Putamen (tissue), 1 donor: ENCODE data around the gene ETS2.

Experiments
- DNase-seq: peaks from one replicate; pipeline ENCODE4 v3.0.0-alpha.2; 2016; ENCODE audit warnings: low spot score

The ETS2 gene

DNA sequence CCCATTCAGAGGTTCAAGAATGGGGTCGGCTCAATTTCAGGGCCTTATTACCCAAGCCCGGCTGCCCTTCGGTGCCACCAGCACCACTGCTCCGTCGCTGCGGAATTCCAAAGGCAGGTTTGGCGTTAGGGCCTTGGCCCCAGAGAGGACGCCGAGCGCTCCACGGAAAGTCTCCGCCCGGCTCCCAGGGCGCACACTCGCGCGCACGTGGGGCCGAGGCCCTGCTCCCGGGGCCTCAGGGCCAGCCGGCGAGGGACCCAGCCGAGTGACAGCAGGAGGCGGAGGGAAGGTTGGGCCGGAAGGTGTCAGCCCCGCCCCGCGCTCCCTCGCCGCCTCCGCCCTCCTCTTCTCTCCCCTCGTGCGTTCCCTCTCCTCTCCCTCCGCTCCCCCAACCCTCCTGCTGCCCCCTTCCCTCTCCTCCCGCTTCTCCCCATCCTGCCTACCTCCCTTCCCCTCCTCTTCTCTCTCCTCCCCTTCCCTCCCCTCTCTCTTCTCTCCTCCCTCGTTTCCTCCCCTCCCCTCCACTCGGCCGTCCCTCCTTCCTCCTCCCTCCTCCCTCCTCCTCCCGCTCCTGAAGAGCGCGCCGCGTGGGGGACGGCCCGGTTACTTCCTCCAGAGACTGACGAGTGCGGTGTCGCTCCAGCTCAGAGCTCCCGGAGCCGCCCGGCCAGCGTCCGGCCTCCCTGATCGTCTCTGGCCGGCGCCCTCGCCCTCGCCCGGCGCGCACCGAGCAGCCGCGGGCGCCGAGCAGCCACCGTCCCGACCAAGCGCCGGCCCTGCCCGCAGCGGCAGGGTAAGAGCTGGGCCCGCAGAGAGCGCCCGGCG, at the start of gene ETS2:
Gene ETS2, plus strand, starts transcription at position 602 of the 825 bp plus-strand sequence. CDS start 4,106 bp downstream, outside the sequence.
- peak; percentile 85 for DNase-seq

DNA sequence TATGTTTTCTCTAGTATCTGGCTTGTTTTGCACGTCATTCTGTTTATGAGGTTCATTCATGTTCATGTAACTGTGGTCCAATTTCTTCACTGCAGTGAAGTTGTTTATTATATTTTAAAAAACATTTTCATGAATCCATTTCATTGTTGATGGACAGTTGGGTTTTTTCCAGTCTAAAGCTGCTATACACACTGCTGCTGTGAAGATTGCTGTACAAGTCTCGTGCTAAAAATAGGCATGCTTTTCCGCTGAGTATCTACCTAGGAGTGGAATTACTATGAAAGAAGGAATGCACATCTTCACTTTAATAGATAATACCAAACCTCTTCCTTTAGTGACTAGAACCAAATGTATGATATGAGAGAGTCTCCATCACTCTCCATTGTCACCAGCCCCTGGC, 49.0 kb upstream of the ETS2 start:
- no peak for DNase-seq

- no peak for DNase-seq
Measured at GRCh38 chr21:38758501-38759214, 47.1 kb upstream of the ETS2 start.

DNA sequence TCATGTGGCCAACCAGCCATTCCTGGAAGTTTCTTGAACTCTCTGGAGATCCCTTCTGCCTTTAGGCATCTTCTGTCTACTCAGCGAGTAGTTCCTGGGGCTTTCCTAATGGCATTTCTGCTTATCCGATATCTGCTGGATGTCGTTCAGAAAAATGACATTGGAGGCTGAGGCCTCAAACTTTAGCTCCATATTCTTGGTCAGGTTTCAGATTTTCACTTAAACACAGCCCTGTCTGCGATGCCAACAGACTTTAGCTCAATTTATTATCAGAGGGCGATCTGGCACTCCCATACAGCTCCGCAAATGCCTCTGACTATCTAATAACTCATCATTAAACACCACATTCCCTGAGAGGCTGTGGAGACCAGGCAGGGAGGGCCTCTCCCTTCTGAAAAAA, 46.3 kb upstream of the ETS2 start:
- DNase-seq = no peak

DNA sequence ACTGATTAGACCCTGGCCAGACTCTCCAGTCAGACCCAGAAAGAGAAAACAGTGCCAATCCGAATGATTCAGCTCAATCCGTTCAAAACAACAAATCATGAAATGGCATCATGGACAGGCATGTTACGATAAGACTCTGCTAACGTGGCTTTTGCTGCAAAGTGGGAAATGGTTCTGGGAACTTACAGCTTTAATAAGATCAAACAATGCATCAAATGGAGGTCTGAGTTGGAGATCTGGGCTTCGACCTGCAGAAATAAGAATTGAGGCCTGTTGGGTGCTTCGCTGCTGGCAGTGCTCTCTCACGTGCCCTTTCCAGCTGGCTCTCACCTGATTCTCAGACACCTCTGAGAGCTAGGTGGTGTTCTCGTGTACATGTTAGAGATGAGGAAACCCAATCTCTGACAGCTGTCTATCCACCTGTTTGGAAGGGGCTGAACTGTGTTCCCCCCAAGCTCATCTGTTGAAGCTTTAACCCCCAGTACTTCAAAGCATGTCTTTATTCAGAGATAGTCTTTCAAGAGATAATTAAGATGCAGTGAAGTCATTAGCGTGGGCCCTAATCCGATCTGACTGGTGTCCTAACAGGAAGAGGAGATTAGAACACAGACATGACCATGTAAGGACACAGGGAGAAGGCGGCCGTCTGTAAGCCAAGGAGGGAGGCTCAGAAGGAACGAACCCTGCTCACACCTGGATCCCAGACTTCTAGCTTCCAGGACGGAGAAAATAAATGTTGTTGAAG, 45.5 kb upstream of the ETS2 start:
- DNase-seq = no peak

GRCh38 chr21:38760762-38761155, 45.0 kb upstream of the ETS2 start:
- DNase-seq = no peak

DNA sequence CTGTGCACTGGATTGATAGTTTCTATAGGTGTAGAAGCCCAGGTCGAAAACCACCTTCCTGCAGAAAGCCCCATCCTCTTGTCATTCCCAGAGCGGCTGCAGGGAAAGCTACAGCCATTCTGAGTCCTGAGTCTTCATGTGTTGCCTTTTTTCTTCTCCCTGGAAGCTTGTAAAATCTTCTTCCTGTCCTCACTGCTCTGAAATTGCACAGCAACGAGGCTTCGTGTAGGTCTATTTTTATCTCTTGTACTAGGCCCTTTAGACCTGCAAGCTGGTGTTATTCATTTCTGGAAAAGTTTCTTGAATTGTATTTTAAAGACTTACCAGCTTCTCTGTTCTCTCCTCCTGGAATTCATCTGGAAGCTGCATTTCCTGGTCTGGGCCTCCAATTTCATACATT, 44.2 kb upstream of the ETS2 start:
- DNase-seq = no peak

DNA sequence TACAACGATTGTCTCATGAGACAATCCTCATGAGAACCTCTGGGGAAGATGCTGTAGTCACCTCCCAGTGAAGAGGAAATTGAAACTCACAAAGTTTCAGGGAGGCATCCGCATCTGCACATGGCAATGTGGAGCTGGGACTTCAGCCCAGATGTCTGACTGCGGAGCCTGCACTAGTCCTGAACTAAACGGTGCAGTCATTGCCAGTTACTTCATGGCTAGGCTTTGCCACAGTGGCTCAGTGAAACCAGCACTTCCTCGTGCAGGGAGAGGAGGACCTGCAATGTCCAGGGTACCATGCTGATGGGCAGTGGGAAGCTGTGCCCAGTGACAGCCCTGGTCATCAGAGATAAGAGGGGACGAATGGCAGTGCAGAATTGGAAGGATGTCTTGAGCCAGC, 40.7 kb upstream of the ETS2 start:
- no peak for DNase-seq

DNA sequence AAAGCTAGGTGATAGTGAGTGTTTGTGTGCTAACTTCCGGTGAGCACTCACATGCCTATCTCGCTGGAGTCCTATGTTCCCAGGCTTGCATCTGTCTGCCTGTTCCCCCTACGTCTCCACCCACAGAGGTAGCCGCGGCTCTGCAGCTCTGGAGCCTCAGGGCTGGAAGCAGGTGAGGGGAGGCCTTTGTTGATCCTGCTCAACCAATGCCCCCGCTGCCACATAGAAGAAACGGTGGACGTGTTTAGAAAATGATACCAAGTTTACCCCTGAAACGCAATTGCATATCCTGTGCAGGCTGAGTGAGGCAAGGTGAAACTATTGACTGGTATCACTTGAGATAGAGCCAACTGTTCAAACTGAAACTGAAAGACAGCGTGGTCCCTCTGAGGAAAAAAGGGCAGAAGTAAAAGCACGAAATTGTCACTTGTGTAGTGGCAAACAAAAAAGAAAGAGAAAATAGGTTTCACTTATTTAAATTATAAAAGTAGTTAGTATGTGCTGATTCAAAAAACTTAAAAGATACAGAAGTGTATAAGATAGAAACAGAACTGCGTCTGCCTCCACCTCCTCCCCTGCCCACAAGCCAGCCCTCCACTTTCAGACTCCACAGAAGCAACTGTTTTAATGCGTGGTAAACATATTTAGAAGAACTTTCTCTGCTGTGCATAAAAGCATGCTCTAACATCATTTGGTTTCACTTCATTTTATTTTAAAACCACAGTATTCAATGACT, 38.6 kb upstream of the ETS2 start:
- no peak for DNase-seq

GRCh38 chr21:38768471-38769063, 37.2 kb upstream of the ETS2 start:
- DNase-seq = no peak

- DNase-seq = no peak
Measured at GRCh38 chr21:38769191-38769780, 36.4 kb upstream of the ETS2 start.

DNA sequence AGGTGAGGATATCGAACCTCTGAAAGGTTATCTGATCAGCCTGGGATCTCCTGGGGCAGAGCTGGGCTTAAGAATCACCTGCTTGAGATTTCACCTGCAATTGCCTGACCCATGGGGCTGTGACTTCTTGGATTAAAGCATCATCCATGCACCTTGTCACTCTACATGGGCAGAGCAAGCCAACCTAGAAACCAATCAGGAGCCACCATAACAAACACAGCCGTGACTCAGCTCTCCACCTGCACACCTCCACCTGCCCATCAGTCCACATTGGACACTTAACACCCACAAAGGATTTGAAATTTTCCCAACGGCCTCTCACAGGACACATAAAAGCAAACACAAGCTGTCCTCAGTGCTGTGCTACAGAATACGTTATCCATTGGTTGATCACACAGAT, 35.1 kb upstream of the ETS2 start:
- no peak for DNase-seq

- DNase-seq = no peak
Measured at GRCh38 chr21:38771536-38771935, 34.2 kb upstream of the ETS2 start.

DNA sequence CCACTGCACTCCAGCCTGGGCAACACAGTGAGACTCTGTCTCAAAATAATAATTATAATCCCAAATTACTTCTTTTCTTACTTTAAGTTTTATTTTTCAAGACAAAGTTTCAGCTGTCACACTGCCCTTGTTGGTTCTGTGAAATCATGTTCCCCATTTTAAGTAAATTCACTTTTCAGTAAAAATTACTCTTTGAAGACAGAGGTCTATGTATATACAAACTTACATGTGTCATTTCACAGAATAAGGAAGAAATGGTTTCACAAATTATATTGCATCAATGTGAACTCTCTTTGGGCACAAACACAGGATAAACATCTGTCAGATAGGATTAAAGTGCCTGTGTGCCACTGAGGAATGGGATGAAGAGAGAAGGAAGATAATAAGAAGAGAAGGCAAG, 33.1 kb upstream of the ETS2 start:
- DNase-seq = no peak

DNA sequence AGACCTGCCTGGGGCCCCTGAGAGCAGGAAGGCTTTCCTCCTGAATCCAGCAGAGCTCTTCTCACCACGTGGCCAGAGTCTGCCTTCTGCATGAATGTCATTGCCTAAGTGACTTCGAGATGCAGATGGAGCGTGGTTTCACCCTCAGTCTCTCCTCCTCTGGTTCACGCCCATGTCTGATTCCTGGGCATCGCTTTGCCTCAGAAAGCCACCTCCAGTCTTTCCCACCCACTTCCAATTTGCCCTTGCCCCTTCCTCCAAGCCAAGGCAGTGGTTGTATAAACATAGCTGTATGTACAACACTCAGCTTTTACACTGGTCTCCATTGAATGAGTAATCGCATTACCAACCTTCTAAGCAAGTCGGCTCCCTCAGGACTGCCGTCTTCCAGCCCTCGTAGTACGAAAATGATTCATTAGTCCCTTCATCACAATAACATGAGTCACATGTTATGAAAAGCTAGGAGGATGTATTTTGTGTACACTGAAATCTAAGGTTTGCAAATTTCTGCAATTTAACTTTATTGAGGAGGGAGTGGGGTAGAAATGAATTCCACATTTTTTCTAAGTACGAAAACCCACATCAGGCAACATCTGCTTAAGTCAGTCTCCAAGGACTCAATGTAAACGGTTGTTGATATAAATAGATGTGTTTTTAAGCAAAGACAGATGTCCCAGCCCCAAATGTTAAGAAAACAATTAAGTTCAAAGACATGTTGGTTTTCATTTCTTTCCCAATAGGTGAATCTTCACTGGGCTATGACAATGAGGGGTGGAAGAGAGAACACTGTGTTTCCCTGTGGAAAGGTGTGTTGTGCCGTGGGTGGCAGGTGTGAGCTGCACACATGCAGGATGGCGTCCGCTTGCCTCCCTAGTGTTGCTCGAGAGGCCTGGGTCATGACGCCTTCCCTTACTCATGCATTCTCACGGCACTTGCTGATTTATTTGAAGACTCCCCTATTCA, 32.3 kb upstream of the ETS2 start:
- DNase-seq = no peak

DNA sequence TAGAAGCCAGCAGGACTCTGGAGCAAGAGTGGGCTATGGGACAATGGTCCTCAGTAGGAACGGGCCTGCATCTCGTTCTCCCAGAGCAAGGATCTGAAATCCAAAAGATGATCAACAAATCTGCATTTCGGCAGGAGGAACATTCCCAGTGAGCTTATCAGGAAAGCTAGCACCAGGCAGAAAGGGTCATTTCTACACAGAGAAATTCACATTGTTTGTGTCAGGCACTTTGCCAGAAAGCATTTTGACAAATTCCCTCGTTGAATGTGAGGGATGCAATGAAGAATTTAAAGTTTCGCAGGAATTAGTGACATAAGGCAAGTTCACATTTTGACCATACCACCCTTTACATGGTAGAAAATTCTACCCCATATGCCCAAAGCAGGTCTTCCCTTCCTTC, 31.6 kb upstream of the ETS2 start:
- no peak for DNase-seq

DNA sequence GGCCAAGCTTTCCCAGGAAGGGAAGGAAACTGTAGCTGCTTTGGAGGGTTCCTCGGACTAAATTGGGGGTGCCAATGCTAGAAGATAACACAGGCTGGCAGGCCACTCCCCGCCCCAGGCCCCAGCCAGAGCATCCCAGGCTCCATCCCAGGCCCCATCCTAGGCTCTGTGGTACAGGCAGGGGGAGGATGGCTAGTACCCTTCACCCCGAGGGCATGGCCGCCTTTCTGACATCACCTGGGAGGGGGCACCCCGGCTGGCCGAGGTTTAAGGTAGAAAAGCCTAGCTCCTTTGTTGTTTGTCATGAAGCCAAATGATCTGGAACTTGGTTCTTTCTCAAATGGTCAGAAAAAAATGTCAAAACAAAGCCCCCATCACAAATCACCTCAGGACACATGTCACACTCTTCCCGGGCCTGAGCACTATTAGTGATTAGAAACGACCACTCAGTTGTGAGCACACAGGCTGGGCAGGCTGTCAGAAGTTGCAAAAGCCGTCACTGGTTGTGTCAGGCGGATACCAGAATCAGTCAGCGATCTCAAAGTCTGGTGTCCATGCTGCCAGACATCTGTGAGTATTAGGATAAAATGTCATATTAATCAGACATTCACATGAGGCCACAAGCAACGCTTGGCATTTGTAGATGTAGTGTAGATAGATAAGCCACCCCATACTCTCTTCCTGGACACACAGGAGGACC, 31.0 kb upstream of the ETS2 start:
- no peak for DNase-seq

GRCh38 chr21:38775733-38776132, 30.0 kb upstream of the ETS2 start:
- no peak for DNase-seq

DNA sequence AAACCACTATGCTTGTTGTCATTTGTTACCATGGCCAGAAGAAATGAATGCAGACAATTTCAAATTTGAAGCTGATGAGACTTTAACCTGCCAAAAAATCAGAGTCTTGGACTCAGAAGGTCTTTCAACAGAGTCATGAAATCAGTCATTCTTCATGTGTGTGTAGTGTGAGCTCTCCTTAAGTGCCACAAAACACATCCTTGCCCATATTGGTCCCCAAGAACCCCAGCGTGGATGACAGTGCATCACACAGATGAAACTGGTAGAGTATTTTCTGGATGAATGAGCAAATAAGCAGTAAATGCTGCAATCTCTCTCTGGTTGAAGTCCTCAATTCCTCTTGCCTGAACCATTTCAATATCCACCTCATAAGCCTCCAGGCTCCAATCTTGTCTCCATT, 28.7 kb upstream of the ETS2 start:
- DNase-seq = no peak

DNA sequence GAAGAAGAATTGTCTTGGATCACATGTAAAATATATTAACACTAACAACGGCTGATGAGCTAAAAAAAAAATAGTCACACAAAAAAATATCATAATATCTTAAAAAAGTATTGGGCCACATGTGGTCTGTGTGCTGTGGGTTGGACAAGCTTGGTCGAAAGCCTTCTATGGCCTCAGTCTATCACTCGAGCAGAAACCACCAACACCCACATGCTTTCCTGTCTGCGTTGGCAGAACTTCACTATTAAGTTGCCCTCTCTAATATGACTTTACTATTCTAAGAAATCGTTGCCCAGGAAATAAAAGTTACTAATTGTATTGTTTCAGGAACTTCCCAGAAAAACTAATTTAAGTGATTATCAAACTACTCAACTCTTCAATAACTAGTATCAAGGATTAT, 28.2 kb upstream of the ETS2 start:
- no peak for DNase-seq
